Activated CD8-positive, alpha-beta memory T cell treated with anti-CD3 and anti-CD28 coated beads for 36 hours (primary cell): ENCODE data around the gene FLACC1. TPM values are rescaled to one million over a fixed set of nuclear protein-coding genes. Genes with fewer than 3 reads are reported as not detected.

ENCODE experiments used
- CTCF ChIA-PET: fragments of 350-600 bp; sonication (Branson Sonifier 250); formaldehyde crosslinking; loops from one replicate; lab custom pipeline; 2021; ENCODE audit warnings: antibody characterized with exemption; lab: Charles Lee
- POLR2A ChIA-PET: fragments of 350-600 bp; sonication (Branson Sonifier 250); formaldehyde crosslinking; loops from one replicate; lab custom pipeline; 2021; ENCODE audit warnings: antibody characterized with exemption; lab: Charles Lee
- total RNA-seq, 2 experiments: library from RNA; stranded (reverse); gene quantifications; one replicate each; pipeline ENCODE4 v1.2.3, GENCODE V29; 2021

The FLACC1 gene
- total RNA-seq, 2 experiments from 2014 or later, result 0.97 to 1.3 TPM

GRCh38 chr2:201262718-201263117 is 94.4 kb downstream of the FLACC1 start:
- ChIA-PET CTCF (interaction anchor here (0.6 to 6.0 kb wide), 6 partner anchors 9 to 972 kb away, joined by 3 to 39 read pairs (median 4); no protein-coding TSS in a partner anchor), POLR2A (interaction anchor here (0.5 to 7.2 kb wide), 5 partner anchors 9 to 133 kb away, joined by 3 to 51 read pairs (median 6); no protein-coding TSS in a partner anchor)

DNA sequence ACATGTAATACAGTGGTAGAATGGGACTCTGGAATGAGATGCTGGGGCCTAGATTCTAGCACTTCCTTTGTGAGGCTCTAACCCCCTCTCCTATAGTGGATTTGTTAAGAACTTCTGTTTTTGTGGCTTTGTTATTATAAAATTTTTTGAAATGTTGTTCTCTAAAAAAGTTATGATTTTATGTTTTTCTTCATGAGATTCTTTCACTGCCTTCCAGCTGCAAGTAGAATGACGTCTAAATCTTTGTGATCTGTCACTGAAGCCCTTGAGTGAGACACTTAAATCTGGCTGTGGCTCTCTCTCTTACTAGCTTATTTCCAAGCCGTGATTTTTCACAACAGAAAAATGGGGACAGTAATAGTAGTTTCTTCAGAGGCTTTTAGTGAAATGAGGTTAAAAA is 95.2 kb downstream of the FLACC1 start:
- ChIA-PET POLR2A (interaction anchor here (1.4 to 7.2 kb wide), 4 partner anchors 9 to 144 kb away, joined by 5 to 51 read pairs (median 8); no protein-coding TSS in a partner anchor), CTCF (interaction anchor here (0.6 to 6.0 kb wide), 6 partner anchors 9 to 973 kb away, joined by 3 to 39 read pairs (median 4); no protein-coding TSS in a partner anchor)

GRCh38 chr2:201261471-201261870 is 95.7 kb downstream of the FLACC1 start:
- ChIA-PET CTCF (interaction anchor here (1.1 to 6.0 kb wide), 4 partner anchors 8 to 135 kb away, joined by 3 to 39 read pairs (median 4); no protein-coding TSS in a partner anchor), POLR2A (interaction anchor here (0.6 to 7.2 kb wide), 4 partner anchors 28 to 154 kb away, joined by 5 to 51 read pairs (median 9); no protein-coding TSS in a partner anchor)

DNA sequence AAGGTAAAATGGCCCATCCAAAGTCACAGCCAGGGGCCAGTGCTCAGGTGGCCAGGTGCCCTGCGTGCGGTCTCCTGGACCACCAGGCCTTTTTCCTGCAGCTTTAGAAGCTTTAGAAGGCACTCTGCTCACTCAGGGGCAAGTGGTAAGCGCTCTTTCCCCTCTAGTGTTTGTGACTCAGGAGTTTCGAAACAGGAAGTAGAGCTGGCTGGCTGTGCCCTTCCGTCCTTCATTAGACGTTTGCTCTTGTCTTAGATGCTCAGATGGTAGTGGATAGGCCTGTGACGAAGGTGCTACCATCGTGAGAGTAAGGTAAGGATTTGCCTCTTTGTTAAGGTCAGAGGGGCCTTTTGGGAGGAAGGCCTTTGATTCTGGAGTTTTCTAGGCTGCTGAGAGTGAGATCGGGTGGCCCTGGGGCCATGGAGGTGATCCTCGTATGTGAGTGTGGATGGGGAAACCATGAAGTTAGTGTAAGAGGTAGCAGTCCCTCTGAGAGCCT is 96.8 kb downstream of the FLACC1 start, which contains the start of gene CASP8:
TSS of gene CASP8 (plus strand) at position 235 of the 499 bp plus-strand sequence. CDS start 5,951 bp downstream, outside the sequence.
- ChIA-PET POLR2A (interaction anchor here (0.7 to 7.2 kb wide), 4 partner anchors 25 to 251 kb away, joined by 5 to 51 read pairs (median 12); no protein-coding TSS in a partner anchor), CTCF (interaction anchor here (0.7 to 6.0 kb wide), 3 partner anchors 9 to 27 kb away, joined by 4 to 39 read pairs (median 8); no protein-coding TSS in a partner anchor)

DNA sequence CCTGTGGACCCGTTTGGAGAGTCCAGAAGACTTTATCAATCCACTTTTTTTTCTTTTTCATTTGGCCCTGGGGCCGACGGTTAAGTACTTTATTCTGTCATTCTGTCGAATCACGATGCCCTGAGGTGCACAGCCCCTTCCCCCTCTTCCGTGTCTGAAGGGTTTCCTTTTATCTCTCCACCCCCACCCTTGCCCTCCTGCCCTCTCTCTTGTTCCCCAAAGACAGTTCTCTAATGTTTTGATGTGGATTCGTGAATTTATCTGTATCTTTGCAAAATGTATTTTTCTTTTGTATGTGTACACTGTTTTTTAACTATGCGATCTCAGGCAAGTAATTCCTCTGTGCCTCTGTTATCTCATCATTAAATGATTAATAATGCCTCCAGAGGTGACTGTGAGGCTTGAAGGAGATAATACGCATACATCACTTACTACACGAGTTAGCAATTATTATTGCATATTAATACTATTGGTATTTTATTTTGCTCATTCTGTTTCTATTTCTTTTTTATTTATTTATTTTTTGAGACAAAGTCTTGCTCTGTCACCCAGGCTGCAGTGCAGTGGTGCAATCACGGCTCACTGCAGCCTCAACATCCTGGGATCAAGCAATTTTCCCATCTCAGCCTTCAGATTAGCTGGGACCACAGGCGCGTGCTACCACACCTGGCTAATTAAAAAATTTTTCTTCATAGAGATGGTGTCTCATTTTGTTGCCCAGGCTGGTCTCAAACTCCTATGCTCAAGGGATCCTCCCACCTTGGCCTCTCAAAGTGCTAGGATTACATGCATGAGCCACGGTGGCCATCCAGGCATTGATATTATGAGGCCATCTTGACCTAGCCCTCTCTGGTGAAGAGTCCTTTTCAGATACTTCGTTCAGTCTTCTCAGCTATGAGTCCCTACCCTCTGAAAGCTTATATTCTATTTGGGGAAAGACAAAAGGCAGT is 98.2 kb downstream of the FLACC1 start:
- CTCF ChIA-PET, result interaction anchor here (2.4 to 6.0 kb wide), 2 partner anchors 22 to 25 kb away, joined by 8 to 39 read pairs; no protein-coding TSS in a partner anchor
- POLR2A ChIA-PET, result interaction anchor here (1.5 to 7.2 kb wide), 3 partner anchors 8 to 394 kb away, joined by 3 to 51 read pairs (median 4); partner anchors contain the start of gene CLK1

DNA sequence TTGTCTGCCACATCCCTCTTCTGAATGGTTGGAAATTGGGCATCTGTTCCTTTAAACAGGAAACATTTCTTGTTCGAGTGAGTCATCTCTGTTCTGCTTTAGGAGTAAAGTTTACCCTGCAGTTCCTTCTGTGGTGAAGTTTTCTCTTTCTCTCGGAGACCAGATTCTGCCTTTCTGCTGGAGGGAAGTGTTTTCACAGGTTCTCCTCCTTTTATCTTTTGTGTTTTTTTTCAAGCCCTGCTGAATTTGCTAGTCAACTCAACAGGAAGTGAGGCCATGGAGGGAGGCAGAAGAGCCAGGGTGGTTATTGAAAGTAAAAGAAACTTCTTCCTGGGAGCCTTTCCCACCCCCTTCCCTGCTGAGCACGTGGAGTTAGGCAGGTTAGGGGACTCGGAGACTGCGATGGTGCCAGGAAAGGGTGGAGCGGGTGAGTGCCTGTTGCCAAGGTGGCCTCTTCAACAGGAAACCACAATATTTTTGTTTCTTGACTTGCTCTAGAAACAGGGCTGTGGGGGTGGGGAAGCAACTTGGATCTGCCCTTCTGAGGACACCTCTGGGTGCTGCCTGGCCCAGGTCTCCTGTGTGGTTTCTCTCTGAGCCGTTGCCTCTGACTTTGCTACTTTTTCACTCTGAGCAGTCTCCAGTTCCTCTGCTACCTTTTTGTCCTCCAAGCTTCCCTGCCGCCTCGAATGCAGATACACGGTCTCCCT is 99.0 kb downstream of the FLACC1 start:
- POLR2A ChIA-PET, result interaction anchor here (1.4 to 7.2 kb wide), 4 partner anchors 9 to 393 kb away, joined by 3 to 51 read pairs (median 7); partner anchors contain the start of gene CLK1
- CTCF ChIA-PET, result interaction anchor here (2.3 to 2.4 kb wide), 2 partner anchors 21 to 25 kb away, joined by 8 to 11 read pairs; no protein-coding TSS in a partner anchor

DNA sequence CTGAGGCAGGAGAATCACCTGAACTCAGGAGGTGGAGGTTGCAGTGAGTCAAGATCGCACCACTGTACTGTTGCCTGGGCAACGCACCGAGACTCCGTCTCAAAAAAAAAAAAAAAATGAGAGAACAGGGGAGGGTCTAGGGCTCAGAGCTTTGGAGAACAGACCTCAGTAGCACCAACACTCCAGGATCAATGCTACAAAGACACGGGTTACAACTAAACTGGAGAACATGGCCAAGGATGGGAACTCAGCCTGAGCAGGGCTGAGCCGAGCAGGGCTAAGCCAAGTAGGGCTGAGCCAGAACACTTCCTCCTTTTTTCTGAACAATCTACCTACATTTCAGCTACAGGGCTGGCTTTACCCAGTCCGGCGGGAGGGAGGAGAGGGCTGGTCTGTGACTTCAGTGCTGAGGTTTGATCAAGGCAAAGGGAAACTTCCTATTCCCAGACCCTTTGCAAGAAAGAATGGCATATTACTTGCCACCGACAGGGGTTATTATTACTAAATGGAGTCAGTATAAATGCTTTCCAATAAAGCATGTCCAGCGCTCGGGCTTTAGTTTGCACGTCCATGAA is 99.7 kb downstream of the FLACC1 start:
- POLR2A ChIA-PET, result interaction anchor here (1.4 to 1.5 kb wide), 2 partner anchors 10 to 24 kb away, joined by 4 to 10 read pairs; no protein-coding TSS in a partner anchor
- CTCF ChIA-PET, result interaction anchor here (2.3 kb wide), 1 partner anchor 24 kb away, joined by 11 read pairs; no protein-coding TSS in a partner anchor

- CTCF ChIA-PET, result interaction anchor here (1.3 to 2.3 kb wide), 3 partner anchors 14 to 23 kb away, joined by 3 to 11 read pairs (median 3); no protein-coding TSS in a partner anchor
- POLR2A ChIA-PET, result no interaction called here
Observed at GRCh38 chr2:201256082-201256481, 101.1 kb downstream of the FLACC1 start.

- POLR2A ChIA-PET, result no interaction called here
Observed at GRCh38 chr2:201255408-201256033, 101.6 kb downstream of the FLACC1 start.

DNA sequence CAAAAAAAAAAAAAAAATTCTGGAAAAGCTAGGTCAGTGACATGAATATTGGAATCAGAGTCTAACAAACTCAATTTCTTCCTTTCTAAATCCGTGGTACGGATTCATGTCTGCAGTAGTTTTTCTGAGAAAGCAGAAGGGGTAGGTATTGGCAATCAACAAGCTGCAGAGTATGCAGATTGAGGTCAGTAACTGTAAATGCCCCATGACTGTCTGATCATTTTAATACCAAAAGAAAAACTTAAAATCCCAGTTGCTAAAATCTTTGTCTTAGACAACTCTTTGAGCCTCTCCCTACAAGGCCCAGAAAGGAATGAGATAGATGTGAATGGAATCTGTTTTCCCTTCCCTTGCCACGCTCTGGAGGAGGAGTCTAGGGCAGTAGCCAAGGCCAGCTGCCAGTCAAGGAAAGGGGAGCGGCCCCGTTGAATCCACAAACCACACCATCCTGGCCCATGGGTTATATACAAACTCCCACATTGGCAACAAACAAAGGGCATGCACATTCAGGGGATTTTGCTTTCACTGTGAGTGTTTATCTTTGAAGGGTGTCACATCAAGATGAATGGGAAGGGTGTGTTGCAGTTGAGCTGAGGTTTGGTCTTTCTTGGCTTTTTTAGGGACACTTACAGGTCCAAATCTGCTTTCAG is 102.9 kb downstream of the FLACC1 start:
- ChIA-PET POLR2A (interaction anchor here (1.6 to 1.7 kb wide), 2 partner anchors 8 to 10 kb away, joined by 3 to 6 read pairs; no protein-coding TSS in a partner anchor), CTCF (interaction anchor here (1.6 kb wide), 1 partner anchor 8 kb away, joined by 4 read pairs; no protein-coding TSS in a partner anchor)

More at GRCh38 chr2:201255408-201256033, 101.6 kb downstream of the FLACC1 start:
- CTCF ChIA-PET, result interaction anchor here (1.3 to 2.3 kb wide), 3 partner anchors 15 to 22 kb away, joined by 3 to 11 read pairs (median 3); no protein-coding TSS in a partner anchor

- CTCF ChIA-PET, result interaction anchor here (1.1 to 1.9 kb wide), 2 partner anchors 9 to 18 kb away, joined by 4 to 5 read pairs; partner anchors contain the start of gene CASP8
Observed at GRCh38 chr2:201250741-201251140, 106.4 kb downstream of the FLACC1 start.

DNA sequence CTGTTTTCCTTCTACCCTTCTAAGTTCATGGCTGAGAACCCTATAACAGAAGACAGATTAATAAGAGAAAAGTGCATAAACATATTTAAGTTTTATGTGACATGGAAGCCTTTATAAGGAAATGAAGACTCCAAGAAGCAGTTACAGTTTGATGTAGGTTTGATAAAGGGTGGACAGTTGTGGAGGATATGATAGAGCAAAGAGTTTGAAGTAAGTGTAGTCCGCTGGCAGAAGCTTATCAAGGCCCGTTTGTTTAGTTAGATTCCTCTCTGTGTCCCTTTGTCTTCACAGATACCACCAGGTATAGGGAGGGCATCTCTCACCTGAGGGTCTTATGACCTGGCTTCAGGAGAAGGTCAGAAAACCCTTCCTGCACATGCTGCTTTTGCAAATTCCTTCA is 107.3 kb downstream of the FLACC1 start:
- ChIA-PET POLR2A (no interaction called here), CTCF (interaction anchor here (1.9 kb wide), 1 partner anchor 17 kb away, joined by 5 read pairs; no protein-coding TSS in a partner anchor)

More at GRCh38 chr2:201250741-201251140, 106.4 kb downstream of the FLACC1 start:
- POLR2A ChIA-PET, result interaction anchor here (0.7 kb wide), 1 partner anchor 12 kb away, joined by 3 read pairs; no protein-coding TSS in a partner anchor

- ChIA-PET CTCF (no interaction called here), POLR2A (no interaction called here)
Observed at GRCh38 chr2:201248288-201248844, 108.8 kb downstream of the FLACC1 start.

GRCh38 chr2:201246280-201246679 is 110.9 kb downstream of the FLACC1 start:
- ChIA-PET CTCF (interaction anchor here (0.7 kb wide), 1 partner anchor 10 kb away, joined by 3 read pairs; no protein-coding TSS in a partner anchor), POLR2A (interaction anchor here (0.7 kb wide), 1 partner anchor 79 kb away, joined by 17 read pairs; no protein-coding TSS in a partner anchor)

GRCh38 chr2:201244829-201245228 is 112.3 kb downstream of the FLACC1 start:
- CTCF ChIA-PET, result no interaction called here
- POLR2A ChIA-PET, result no interaction called here
